Measurements from ENCODE around the gene AIP. TPM values are rescaled to one million over a fixed set of nuclear protein-coding genes. Genes with fewer than 3 reads are reported as not detected.
A peak's percentile ranks its signal among the peaks of the same experiment; 100 is the strongest.

AIP gene
- total RNA-seq, 2 donors from 2014 or later, result 64.8 to 76.9 TPM

- TF ChIP-seq CTCF (IDR thresholded peaks at IDR 0.05), result no peak
- Histone ChIP-seq H3K36me3 (peaks cover 23% of the 10 kb centered on the region), H3K4me1 (ENCODE audit: control insufficient read depth in 1 of 2, low read depth in 2 of 2) (peaks cover 12 to 35% of the 10 kb centered on the region in 2 donors), H3K27ac (no peak overlapping the region), H3K4me3 (peak overlapping the region; percentile 45), H3K9me3 (no peaks in the 10 kb centered on the region), H3K27me3 (replicated peaks; ENCODE audit: insufficient read depth) (no peaks in the 10 kb centered on the region)
- DNase-seq (ENCODE audit: low spot score) (no peak), ATAC-seq (ENCODE audit: insufficient number of reproducible peaks, low FRiP score, low read depth) (no peak)
Observed at GRCh38 chr11:67438158-67438902, 44.5 kb upstream of the AIP start.

- DNase-seq (ENCODE audit: low spot score), result no peak
Observed at GRCh38 chr11:67439321-67440228, 43.3 kb upstream of the AIP start.

GRCh38 chr11:67440229-67441097, 42.4 kb upstream of the AIP start:
- TF ChIP-seq CTCF (IDR thresholded peaks at IDR 0.05), result no peak
- H3K4me3 ChIP-seq, result no peak overlapping the region
- peaks cover 5% of the 10 kb centered on the region for H3K36me3 ChIP-seq
- DNase-seq (ENCODE audit: low spot score) (no peak), ATAC-seq (ENCODE audit: insufficient number of reproducible peaks, low FRiP score, low read depth) (no peak)
- peaks cover 12 to 45% of the 10 kb centered on the region in 2 donors for H3K4me1 ChIP-seq (ENCODE audit: control insufficient read depth in 1 of 2, low read depth in 2 of 2)
- no peaks in the 10 kb centered on the region for H3K9me3 ChIP-seq
- H3K27me3 ChIP-seq (replicated peaks; ENCODE audit: insufficient read depth), result no peaks in the 10 kb centered on the region
- H3K27ac ChIP-seq, result no peak overlapping the region

More at GRCh38 chr11:67439321-67440228, 43.3 kb upstream of the AIP start:
- H3K4me1 ChIP-seq (ENCODE audit: control insufficient read depth in 1 of 2, low read depth in 2 of 2), result peaks cover 12 to 41% of the 10 kb centered on the region in 2 donors
- H3K36me3 ChIP-seq, result peaks cover 12% of the 10 kb centered on the region
- H3K9me3 ChIP-seq, result no peaks in the 10 kb centered on the region
- ATAC-seq (ENCODE audit: insufficient number of reproducible peaks, low FRiP score, low read depth), result no peak
- peak overlapping the region; percentile 56 to 57 for H3K27ac ChIP-seq
- TF ChIP-seq CTCF (IDR thresholded peaks at IDR 0.05), result no peak
- no peaks in the 10 kb centered on the region for H3K27me3 ChIP-seq (replicated peaks; ENCODE audit: insufficient read depth)
- H3K4me3 ChIP-seq, result no peak overlapping the region

- Histone ChIP-seq H3K27me3 (replicated peaks; ENCODE audit: insufficient read depth) (no peaks in the 10 kb centered on the region), H3K27ac (no peak overlapping the region), H3K4me3 (no peak overlapping the region), H3K36me3 (peaks cover 5% of the 10 kb centered on the region), H3K9me3 (no peaks in the 10 kb centered on the region), H3K4me1 (ENCODE audit: control insufficient read depth in 1 of 2, low read depth in 2 of 2) (peaks cover 12 to 40% of the 10 kb centered on the region in 2 donors)
- DNase-seq (ENCODE audit: low spot score) (no peak), ATAC-seq (ENCODE audit: insufficient number of reproducible peaks, low FRiP score, low read depth) (no peak)
- no peak for TF ChIP-seq CTCF (IDR thresholded peaks at IDR 0.05)
Observed at GRCh38 chr11:67441098-67441563, 41.7 kb upstream of the AIP start.
